Fibroblast of skin of left biceps (primary cell): ENCODE data around the gene OSGEP.
"Not testable (repeated sequence)": the region's sequence is repeated elsewhere in the genome, so short reads cannot be mapped to it uniquely, and the experiment has no call there.

Experiments used
- DNase-seq, 2 experiments: peaks; one replicate each; pipeline ENCODE4 v3.0.0-alpha.2; 2013; ENCODE audit warnings: low read depth in 2 of 2

The OSGEP gene

GRCh38 chr14:20469890-20470602 lies 15.4 kb upstream of the OSGEP start:
- no peak for DNase-seq

- DNase-seq = peak; percentile 49 to 56
Observed at GRCh38 chr14:20469242-20469889, 14.8 kb upstream of the OSGEP start, which contains the start of gene PNP. TSS of gene PNP (plus strand) at chr14:20469406. CDS start at chr14:20469525, 119 bp downstream.

GRCh38 chr14:20468764-20469241 lies 14.2 kb upstream of the OSGEP start:
- no peak for DNase-seq

- peak; percentile 100 for DNase-seq
Observed at GRCh38 chr14:20461225-20462141, 6.9 kb upstream of the OSGEP start, which contains the start of gene PIP4P1. TSS of gene PIP4P1 (minus strand) at chr14:20461434. CDS start at chr14:20461325, 109 bp downstream.

GRCh38 chr14:20460458-20461224 lies 6.0 kb upstream of the OSGEP start:
- no peak for DNase-seq

GRCh38 chr14:20458031-20458789 lies 3.6 kb upstream of the OSGEP start:
- DNase-seq = no peak

GRCh38 chr14:20456971-20457370 lies 2.4 kb upstream of the OSGEP start:
- DNase-seq = no peak

- DNase-seq = no peak
Observed at GRCh38 chr14:20455355-20456300, 1.0 kb upstream of the OSGEP start.

- not testable (repeated sequence) for DNase-seq
Observed at GRCh38 chr14:20452831-20453230, 1.8 kb downstream of the OSGEP start.

GRCh38 chr14:20446889-20447288 lies 7.7 kb downstream of the OSGEP start:
- no peak for DNase-seq

GRCh38 chr14:20443650-20444049 lies 11.0 kb downstream of the OSGEP start:
- not testable (repeated sequence) for DNase-seq

- no peak for DNase-seq
Observed at GRCh38 chr14:20441461-20441860, 13.2 kb downstream of the OSGEP start.

GRCh38 chr14:20440882-20441281 lies 13.7 kb downstream of the OSGEP start:
- no peak for DNase-seq

- no peak for DNase-seq
Observed at GRCh38 chr14:20440465-20440864, 14.1 kb downstream of the OSGEP start.

- DNase-seq = no peak
Observed at GRCh38 chr14:20438664-20439063, 15.9 kb downstream of the OSGEP start.

GRCh38 chr14:20436363-20436755 lies 18.3 kb downstream of the OSGEP start:
- peak; percentile 41 to 44 for DNase-seq

GRCh38 chr14:20435582-20436362 lies 18.8 kb downstream of the OSGEP start, which contains the start of gene KLHL33:
TSS of gene KLHL33 (minus strand) at chr14:20436166. CDS start at chr14:20435811, 355 bp downstream.
- no peak for DNase-seq
